ENCODE results near the gene POU3F3.

The POU3F3 gene

DNA sequence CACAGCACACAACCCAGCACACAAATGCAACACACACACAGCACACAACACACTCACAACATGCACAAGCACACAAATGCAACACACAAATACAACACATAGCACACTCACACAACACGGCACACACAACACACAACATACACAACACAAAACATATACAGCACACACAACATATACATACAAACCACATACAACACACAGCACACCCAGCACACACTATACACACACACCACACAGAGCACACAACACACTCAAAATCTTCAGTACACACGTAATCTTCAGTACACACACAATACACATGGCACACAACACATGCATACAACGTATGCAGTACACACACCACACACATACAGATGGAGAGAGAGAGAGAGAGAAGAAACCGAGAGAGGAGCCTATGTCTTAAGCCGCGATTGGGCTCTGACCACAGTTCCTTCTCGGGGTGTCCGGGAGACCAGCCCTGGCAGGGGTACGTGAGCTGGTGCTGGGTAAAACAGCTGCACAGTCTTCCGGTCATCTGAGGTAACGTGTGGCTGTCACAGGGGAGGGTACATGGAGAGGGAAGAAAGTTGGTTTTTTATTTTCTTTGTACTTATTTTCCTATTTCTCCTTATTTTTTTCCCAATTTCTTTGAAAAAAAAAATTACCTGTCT, 25.1 kb downstream of the POU3F3 start:
- no peak for FAIRE-seq

GRCh38 chr2:104880076-104880475, 26.2 kb downstream of the POU3F3 start:
- FAIRE-seq = no peak

DNA sequence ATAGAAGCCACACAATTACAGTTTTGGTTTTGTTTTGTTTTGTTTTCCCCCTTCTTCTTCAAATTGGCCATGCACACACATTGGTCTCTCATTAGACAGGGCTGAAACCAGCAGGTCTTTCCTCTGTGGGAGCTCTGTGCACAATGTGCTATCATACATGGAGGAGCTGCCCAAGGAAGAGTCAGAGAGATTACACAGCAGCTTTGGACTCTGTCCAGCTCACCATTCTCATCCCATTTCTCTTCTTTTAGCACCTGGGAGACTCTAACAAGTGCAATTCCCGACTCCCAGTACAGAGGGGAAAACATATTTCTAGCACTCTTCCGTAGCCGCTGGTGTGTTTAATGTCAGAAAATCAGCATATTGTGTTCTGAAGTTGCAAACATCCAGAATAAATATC, 29.4 kb downstream of the POU3F3 start:
- FAIRE-seq = no peak

GRCh38 chr2:104885119-104885782, 31.3 kb downstream of the POU3F3 start:
- no peak for FAIRE-seq

- FAIRE-seq = no peak
Measured at GRCh38 chr2:104887676-104888075, 33.8 kb downstream of the POU3F3 start.

DNA sequence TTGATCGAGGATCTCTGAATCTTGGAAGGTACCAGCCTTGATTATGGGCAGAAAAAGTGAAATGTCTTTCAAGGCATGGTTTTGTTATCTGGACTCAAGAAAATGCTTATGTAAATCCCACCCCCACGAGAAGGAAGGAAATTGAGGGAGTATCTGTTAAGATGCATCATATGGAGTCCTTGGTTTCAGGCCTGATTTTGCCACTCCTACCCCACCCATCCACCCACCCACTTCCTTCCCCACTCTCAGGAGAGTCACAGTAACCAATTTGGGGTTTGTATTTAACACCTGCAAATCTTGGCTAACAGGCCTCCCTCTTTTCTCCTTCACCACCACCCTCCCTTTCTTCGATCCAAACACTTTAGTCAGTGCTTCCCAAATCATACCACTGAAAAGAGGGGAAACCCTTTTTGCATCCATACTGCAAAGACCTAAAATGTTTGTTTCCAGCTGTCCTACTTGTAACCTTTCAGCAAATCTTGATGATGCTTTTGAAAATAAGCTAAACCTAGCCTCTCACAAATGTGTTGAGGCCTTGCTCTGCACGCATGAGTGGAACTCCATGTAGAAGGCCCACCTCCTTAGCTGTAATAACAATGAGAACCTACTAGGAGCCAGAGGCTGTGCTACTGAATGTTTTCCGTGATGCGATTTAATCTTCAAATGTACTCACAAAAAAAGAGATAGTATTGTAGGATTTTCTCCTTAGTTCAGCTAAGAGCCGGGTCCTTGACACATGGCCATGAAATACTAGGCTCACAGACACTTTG, 34.8 kb downstream of the POU3F3 start:
- FAIRE-seq = no peak

DNA sequence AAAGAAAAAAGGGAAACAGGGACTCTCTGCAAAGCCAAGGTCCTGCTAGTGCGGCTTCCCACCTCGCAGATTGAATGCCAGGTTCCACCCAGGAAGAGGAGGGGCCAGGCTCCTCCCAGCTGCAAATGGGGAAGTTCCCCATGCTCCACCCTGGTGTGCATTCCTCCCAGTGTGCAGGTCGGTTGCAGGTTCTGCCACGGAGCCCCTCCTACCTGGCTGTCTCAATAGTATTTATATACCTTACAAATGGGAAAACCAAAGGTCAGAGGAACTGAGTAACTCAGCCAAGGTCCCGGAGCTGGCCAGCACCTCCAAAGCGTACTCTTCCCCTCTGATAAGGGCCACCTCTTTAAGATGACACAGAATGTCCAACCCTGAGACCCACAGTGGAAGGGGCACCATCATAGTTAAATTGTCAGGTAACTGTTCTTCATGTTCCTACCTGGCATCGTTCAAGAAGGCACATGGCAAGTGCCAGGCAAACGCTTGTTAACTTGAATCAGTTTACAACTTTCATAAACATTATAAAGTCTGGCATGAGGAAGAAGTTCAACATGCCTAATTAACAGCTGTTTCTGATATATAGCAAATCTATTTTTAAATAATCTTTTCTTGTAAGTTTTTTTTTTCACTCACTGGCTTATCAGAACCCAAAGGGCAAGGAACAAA, 35.5 kb downstream of the POU3F3 start:
- FAIRE-seq = no peak

DNA sequence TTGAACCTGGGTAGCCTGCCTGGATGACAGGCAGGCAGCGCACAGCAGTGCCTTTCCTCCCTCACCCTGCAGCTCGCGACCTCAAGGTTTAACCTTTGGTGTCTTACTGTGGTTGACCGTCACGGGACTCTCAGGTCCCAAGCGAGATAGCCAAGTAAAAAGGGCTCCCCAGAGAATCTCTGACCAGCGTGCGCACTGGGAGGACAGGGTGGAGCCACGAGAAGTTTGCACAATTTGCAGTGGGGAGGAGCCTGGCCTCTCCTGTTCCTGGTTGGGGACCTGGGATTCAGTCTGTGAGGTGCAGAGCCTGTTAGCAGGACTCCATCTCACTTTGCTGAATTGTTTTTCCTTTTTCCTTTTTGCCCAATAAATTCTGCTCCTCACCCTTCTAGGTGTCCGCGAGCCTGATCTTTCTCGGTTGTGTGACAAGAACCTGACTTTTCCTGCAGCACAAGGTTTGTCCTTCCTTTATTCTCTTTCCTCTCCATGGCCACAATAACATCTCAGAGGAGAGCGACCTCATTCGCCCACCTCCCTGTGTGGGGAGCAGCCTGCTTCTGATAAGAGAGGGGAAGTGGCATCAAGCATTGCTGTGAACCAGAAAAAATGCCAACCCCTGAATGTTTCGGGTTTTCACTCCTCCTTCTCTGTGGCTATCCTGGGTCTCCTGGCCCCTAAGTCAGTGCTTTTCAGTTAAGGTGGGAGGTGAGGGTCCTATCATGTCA, 36.2 kb downstream of the POU3F3 start:
- FAIRE-seq = no peak

- FAIRE-seq = no peak
Measured at GRCh38 chr2:104890685-104891069, 36.8 kb downstream of the POU3F3 start.

- peak; percentile 19 for FAIRE-seq
Measured at GRCh38 chr2:104891145-104891544, 37.2 kb downstream of the POU3F3 start.

DNA sequence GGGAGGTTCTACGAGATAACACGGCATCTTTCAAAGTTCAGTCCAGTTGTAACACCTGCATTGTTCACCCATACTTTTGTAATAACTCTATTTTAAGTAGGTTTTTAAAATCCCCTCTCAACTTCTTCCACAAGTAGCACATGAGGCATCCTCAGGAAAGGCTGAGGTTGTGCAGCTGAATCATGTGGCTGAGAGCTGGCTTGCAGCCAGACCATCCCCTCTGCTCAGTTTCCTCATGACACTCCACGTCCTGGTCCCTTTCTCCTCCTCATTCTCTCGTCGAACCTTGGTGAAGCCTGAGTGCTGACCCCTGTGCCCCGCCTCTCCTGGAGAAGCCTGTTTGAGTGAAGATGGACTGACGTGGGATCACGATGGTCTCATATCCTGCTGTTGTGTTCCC, 42.5 kb downstream of the POU3F3 start:
- FAIRE-seq = no peak

- FAIRE-seq = no peak
Measured at GRCh38 chr2:104897515-104898184, 43.7 kb downstream of the POU3F3 start.

DNA sequence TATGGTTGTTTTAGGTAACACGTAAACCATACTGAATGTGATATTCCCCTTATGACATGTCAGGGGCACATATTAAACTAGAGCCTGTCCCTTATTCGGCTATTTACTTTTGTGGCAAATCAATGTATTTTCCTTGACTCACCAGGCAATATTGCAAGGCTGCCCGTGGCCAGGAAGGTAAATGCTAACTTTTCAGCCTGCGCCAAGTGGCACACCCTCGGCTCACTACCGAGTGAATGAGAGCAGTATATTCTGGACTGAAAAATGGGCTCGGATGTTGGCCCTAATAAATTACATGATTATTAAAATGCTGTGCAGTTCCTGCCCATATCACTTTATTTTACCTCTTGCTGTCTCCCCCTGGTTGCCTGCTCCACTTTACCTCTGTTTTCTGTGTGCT, 46.7 kb downstream of the POU3F3 start:
- FAIRE-seq = no peak

GRCh38 chr2:104901037-104901881, 47.3 kb downstream of the POU3F3 start:
- FAIRE-seq = no peak

DNA sequence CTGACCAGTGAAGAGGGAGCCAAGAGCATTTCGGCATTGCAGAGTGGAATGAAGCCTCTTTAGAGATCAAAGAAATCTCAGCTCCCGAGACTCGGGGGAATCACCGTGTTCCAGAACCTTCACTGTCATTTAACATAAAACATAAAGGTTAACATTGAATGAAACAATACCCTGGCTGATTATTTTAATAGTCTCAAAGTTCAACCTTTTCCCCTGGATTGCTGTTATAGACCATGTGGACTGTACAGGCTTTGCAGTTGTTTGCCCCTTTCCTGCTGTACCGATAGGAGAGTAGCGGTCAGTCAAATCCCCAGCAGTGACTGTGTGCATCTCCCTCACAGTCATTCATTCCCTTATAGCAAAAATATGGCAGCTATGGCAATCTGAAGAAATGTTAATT, 48.4 kb downstream of the POU3F3 start:
- no peak for FAIRE-seq
